ENCODE measurements around the gene ATXN7L1. TPM values are rescaled to one million over a fixed set of nuclear protein-coding genes. Genes with fewer than 3 reads are reported as not detected.

Gene ATXN7L1
- total RNA-seq, 1 donor from 2014 or later, result 5.5 TPM

DNA sequence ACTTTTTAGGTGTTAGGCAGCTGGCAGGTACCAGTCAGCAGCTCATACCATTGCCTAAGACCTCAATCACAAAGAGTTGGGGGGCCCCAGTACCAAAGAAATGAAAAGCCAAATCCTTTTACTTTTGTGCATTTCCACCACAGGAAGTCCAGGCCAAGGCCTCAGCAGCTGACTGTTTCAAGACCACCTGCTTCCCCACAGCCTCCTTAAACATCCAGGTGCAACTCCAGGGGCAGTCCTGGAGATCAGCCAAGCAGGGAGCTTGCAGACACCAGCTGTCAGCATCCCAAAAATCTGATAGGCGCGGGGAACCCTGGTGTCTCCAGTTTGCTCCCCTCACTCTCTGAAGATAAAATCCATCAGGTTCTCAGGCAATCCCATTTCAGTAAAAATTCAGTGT is 203.6 kb downstream of the ATXN7L1 start:
- intact Hi-C loops (cut with DNase I), result no loop called here

DNA sequence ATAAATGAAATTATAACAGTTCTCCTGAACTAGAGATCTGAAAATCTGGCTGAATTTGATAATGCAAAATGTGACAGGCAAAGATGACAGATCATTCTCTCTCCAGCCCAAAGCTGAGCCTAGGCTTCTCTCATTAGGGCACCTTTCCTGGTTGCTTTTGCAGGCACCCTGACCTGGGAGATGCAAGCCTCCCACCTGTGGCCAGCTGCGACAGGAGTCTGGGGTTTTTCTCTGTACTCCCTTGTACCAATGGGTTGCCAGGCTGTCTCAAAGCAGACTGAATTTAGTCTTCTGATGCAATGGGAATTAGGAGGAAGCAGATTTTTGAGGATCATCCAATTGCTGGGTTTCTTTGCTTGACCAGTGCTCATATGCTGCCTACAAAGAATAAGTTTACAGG is 210.1 kb downstream of the ATXN7L1 start:
- intact Hi-C loops (cut with DNase I), result no loop called here
- no peak for DNase-seq (ENCODE audit: low spot score)

More for the DNA sequence above, 203.6 kb downstream of the ATXN7L1 start:
- no peak for DNase-seq (ENCODE audit: low spot score)

DNA sequence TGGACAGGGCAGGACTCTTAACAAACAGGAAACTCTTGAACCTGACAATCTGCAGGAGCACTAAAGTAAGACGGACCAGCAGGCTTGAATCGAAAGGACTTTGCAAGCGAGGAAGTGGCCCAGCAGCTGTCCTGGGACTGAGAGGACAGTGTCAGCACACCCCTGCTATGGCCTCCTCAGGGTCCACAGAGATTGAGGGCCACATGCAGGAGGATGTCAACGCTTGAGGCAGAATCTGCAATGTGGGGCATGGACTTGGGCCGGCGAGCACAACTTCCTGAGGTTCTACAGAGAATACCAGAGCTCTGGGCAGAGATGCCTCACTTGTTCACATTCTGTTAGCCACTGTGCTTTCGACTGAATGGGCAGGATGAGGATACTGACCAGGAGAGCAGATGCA is 210.7 kb downstream of the ATXN7L1 start:
- intact Hi-C loops (cut with DNase I), result no loop called here
- DNase-seq (ENCODE audit: low spot score), result no peak

GRCh38 chr7:105664816-105665525 is 211.4 kb downstream of the ATXN7L1 start:
- no peak for DNase-seq (ENCODE audit: low spot score)
- intact Hi-C loops (cut with DNase I), result no loop called here

- no peak for DNase-seq (ENCODE audit: low spot score)
- intact Hi-C loops (cut with DNase I), result no loop called here
Measured at GRCh38 chr7:105662998-105663397, 213.4 kb downstream of the ATXN7L1 start.

DNA sequence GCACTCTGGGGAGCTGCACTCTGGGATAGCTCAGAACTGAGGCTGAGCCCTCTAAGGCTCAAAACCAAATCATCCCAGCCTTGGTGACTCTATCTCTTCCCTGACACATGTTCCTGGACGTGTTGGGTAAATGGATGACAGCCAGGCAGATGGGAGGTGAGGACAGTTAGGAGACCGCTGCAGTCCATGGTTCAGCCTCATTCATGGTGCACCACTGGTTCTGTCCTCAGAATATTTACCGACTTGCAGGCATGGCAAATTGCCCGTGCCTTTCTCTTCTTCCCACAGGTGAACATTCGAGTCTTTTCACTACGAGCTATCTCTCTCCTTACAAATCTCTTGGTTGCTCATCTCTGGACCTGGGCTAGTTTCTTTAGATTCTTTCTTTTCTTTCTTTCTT is 214.8 kb downstream of the ATXN7L1 start:
- DNase-seq (ENCODE audit: low spot score), result no peak
- intact Hi-C loops (cut with DNase I), result no loop called here

- intact Hi-C loops (cut with DNase I), result loop anchor here (10.0 kb wide), 3 partner anchors 218 to 498 kb away; partner anchors contain the start of gene ATXN7L1
- DNase-seq (ENCODE audit: low spot score), result no peak
Measured at GRCh38 chr7:105656922-105657521, 219.4 kb downstream of the ATXN7L1 start.

DNA sequence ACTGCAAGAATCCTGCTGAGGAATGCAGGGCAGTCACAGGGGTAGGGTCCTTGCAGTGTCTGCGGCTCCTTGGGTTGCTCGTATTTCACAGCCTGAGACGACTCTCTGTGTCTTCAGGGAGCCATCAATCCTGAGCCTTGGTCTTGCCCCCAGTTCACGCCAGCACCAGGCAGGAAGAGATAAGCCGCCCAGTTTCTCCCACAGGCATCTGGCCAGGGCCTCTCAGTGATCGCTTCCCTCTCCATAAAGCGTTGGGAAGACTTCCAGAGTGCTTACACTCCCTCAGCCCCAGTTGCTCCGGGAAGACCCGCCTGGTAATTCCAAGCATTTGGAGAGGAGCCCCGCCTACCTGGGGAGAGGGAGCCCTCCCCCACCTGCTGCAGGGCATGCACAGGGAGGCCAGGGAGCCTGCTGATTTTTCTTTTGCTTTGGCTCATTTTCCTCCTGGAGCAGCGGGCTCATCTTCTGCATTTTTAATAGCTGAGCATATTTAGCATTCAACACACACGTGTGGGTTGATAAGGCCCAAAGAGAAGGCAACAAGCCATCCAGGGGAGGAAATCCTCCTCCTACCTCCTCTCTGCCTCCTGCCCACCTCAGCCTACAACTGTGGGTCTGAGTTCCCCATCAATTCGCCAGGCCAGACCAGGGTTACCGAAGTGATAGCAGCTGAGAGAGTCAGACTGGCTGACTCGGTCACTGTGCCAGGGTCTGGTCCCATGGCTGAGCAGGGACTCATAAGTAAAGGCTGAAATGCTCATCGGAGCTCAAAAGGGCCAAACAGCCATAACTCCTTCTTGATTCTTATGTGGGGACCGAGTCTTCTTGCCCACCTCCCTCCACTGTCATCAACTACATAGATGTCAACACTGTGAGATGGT is 220.7 kb downstream of the ATXN7L1 start:
- no peak for DNase-seq (ENCODE audit: low spot score)
- intact Hi-C loops (cut with DNase I), result loop anchor here (10.0 kb wide), 3 partner anchors 219 to 499 kb away; partner anchors contain the start of gene ATXN7L1

- no peak for DNase-seq (ENCODE audit: low spot score)
- intact Hi-C loops (cut with DNase I), result loop anchor here (10.0 kb wide), 3 partner anchors 220 to 500 kb away; partner anchors contain the start of gene ATXN7L1
Measured at GRCh38 chr7:105655067-105655466, 221.3 kb downstream of the ATXN7L1 start.

- DNase-seq (ENCODE audit: low spot score), result no peak
- intact Hi-C loops (cut with DNase I), result loop anchor here (5.0 to 10.0 kb wide), 4 partner anchors 108 to 501 kb away; partner anchors contain the start of gene ATXN7L1
Measured at GRCh38 chr7:105654095-105654686, 222.2 kb downstream of the ATXN7L1 start.

DNA sequence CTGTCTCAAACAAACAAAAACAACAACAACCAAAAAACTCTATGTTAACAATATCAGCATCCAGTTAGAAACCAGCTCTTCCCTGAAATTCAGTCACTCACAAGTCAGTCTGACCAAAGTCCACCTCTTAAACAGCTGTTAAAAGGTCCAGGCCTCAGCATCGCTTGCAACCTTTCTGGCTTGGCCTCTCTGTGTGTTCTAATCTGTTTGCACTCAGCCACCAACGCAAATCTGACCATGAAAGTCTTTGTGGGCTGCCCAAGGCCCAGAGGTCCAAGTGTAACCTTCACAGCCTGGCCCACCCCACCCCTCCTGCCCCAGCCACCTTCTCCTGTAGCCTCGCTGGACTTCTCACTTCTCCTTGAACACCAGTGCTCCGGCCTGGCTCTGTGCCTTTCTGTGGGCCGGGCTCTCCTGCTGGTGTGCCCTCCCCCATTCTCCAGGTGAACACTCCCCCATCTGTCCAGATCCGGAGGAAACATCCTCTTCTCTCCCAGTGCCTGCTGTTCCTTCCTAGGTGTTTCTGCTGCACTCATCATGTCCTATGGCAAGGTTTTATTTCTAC is 222.9 kb downstream of the ATXN7L1 start:
- intact Hi-C loops (cut with DNase I), result loop anchor here (2.0 to 10.0 kb wide), 5 partner anchors 109 to 501 kb away; partner anchors contain the start of gene ATXN7L1
- DNase-seq (ENCODE audit: low spot score), result no peak

GRCh38 chr7:105652359-105652993 is 223.9 kb downstream of the ATXN7L1 start:
- no peak for DNase-seq (ENCODE audit: low spot score)
- intact Hi-C loops (cut with DNase I), result loop anchor here (2.0 to 10.0 kb wide), 5 partner anchors 110 to 502 kb away; partner anchors contain the start of gene ATXN7L1

DNA sequence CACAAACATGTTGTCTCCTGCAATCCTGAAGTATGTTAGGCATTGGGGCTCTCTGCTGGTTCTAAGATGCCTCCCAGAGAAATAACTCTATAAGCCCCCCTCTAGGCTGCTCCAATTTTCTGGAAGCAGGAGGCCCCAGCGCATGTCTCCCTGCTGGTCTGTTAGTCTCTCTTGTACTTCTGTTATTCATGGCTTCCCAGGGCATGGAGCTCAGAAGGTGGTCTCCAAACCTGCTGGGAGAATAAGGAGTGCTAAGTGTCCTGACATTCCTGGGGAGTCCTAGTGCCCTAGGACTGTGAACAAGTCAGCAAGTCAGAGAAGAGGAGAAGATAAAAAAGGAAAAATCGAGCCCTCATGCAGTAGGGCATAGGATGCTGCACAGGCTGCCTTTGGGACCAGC is 224.6 kb downstream of the ATXN7L1 start:
- DNase-seq (ENCODE audit: low spot score), result no peak
- intact Hi-C loops (cut with DNase I), result loop anchor here (2.0 to 10.0 kb wide), 5 partner anchors 111 to 503 kb away; partner anchors contain the start of gene ATXN7L1

DNA sequence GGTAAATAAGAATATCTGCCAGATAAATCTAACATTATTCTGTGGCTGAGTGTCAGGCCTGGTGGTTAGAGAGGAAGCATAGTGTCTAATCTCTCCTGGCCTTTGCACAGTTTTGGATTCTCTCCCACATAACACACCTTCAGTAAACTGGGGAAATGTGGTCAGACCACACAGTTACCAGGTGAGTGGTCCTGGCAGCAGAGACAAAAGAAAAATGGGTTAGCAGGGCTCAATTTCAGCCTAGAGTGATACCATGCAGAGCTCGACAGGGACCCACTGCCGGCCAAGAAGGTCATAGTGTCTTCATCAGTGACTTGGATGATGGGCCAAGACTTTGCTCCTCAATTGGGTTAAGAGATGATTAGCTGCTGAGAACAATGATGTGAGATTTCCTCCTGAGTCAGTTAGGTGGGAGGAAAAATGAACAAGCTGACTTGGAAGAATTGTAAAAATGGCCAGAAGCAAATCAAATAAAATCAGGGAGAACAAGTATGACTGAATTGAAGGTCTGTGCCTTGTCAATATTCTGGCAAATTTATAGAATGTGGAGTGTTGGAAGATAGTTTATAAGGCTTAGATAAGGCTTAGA is 225.9 kb downstream of the ATXN7L1 start:
- no peak for DNase-seq (ENCODE audit: low spot score)
- intact Hi-C loops (cut with DNase I), result loop anchor here (5.0 to 10.0 kb wide), 4 partner anchors 112 to 504 kb away; partner anchors contain the start of gene ATXN7L1

- intact Hi-C loops (cut with DNase I), result loop anchor here (5.0 to 10.0 kb wide), 4 partner anchors 112 to 505 kb away; partner anchors contain the start of gene ATXN7L1
- DNase-seq (ENCODE audit: low spot score), result no peak
Measured at GRCh38 chr7:105649727-105650381, 226.5 kb downstream of the ATXN7L1 start.

DNA sequence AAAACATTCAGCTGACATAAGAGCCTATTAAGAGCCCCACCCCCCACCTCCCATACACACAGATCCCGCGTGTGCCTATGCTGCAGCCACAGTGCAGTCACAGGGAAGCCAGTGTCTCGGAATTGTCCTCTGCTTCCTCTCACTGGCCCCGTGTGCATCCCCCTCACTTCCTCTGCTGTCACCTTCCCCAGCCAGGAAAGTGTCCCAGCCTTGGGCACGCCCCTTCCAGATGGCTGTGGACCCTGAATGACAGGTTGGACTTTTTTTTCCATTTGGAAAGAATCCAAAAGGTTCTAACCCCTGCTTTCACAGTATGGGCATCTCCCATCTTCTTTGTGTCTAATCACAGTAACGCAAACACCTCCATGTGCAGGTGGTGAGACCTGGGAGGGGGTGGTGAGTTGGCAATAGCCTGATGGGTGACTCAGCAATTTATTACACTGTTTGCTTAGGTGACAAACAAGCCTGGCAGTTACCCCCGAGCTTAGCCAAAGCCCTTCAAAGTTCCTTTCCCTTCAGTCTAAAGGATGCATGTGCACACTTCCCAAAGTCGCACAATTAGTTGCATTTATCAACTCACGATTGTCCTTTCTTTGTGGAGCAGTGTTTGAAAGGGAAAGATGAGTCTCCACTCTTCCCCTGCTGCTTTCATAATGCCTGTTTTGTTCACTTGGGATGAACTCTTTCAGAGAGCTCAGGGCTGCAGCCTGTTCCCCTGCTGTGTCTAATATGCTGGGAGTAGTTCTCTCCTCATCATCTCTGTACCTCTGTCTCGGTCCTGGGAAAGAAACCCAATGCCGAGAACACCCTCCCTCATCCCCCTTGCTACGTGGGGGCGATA is 227.6 kb downstream of the ATXN7L1 start:
- intact Hi-C loops (cut with DNase I), result no loop called here
- peak; percentile 70 for DNase-seq (ENCODE audit: low spot score)

- intact Hi-C loops (cut with DNase I), result no loop called here
- DNase-seq (ENCODE audit: low spot score), result no peak
Measured at GRCh38 chr7:105647591-105647990, 228.8 kb downstream of the ATXN7L1 start.

Data from cardiac septum (tissue), 1 donor.